ENCODE data around the gene AMACR.

DNA sequence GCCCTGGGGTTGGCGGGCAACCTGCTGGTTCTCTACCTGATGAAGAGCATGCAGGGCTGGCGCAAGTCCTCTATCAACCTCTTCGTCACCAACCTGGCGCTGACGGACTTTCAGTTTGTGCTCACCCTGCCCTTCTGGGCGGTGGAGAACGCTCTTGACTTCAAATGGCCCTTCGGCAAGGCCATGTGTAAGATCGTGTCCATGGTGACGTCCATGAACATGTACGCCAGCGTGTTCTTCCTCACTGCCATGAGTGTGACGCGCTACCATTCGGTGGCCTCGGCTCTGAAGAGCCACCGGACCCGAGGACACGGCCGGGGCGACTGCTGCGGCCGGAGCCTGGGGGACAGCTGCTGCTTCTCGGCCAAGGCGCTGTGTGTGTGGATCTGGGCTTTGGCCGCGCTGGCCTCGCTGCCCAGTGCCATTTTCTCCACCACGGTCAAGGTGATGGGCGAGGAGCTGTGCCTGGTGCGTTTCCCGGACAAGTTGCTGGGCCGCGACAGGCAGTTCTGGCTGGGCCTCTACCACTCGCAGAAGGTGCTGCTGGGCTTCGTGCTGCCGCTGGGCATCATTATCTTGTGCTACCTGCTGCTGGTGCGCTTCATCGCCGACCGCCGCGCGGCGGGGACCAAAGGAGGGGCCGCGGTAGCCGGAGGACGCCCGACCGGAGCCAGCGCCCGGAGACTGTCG, 70.7 kb downstream of the AMACR start:
- TF ChIP-seq, protein P1, sequence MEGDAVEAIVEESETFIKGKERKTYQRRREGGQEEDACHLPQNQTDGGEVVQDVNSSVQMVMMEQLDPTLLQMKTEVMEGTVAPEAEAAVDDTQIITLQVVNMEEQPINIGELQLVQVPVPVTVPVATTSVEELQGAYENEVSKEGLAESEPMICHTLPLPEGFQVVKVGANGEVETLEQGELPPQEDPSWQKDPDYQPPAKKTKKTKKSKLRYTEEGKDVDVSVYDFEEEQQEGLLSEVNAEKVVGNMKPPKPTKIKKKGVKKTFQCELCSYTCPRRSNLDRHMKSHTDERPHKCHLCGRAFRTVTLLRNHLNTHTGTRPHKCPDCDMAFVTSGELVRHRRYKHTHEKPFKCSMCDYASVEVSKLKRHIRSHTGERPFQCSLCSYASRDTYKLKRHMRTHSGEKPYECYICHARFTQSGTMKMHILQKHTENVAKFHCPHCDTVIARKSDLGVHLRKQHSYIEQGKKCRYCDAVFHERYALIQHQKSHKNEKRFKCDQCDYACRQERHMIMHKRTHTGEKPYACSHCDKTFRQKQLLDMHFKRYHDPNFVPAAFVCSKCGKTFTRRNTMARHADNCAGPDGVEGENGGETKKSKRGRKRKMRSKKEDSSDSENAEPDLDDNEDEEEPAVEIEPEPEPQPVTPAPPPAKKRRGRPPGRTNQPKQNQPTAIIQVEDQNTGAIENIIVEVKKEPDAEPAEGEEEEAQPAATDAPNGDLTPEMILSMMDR (IDR thresholded peaks at IDR 0.05; ENCODE audit: low read depth, low read length) = no peak
- no peak for TF ChIP-seq POLR2A (IDR thresholded peaks at IDR 0.05; ENCODE audit: extremely low read depth, insufficient read length)
- TF ChIP-seq MYC (IDR thresholded peaks at IDR 0.05; ENCODE audit: low read depth, low read length) = no peak

All from NB4 (cell line).